WERI-Rb-1 (cell line): ENCODE measurements around the gene ARHGAP29.

Experiments
- DNase-seq: peaks from one replicate; pipeline ENCODE4 v3.0.0-alpha.2; 2020
- H3K27ac ChIP-seq: fragments of 250-450 bp; sonication (Bioruptor Pico); 2 replicates; pipeline ENCODE4 v1.5.1; 2020; ENCODE audit warnings: mild to moderate bottlenecking, moderate library complexity
- H3K27me3 ChIP-seq: fragments of 250-450 bp; sonication (Bioruptor Pico); 2 replicates; pipeline ENCODE4 v1.5.1; 2021; ENCODE audit warnings: mild to moderate bottlenecking, low read depth, moderate library complexity; ENCODE audit not compliant: insufficient read depth, severe bottlenecking
- H3K36me3 ChIP-seq: fragments of 250-450 bp; sonication (Bioruptor Pico); 2 replicates; pipeline ENCODE4 v1.5.1; 2020; ENCODE audit warnings: mild to moderate bottlenecking, moderate library complexity
- H3K4me3 ChIP-seq: 2 replicates; pipeline ENCODE4 v1.5.1; 2011; ENCODE audit warnings: low read depth, mild to moderate bottlenecking, control low read depth, low read length
- H3K9me3 ChIP-seq: fragments of 250-450 bp; sonication (Bioruptor Pico); 2 replicates; pipeline ENCODE4 v1.5.1; 2021; ENCODE audit warnings: mild to moderate bottlenecking, moderate library complexity; ENCODE audit not compliant: severe bottlenecking
- CTCF ChIP-seq: IDR thresholded peaks from 2 replicates; pipeline ENCODE4 v1.5.1; 2011; ENCODE audit warnings: low read depth, mild to moderate bottlenecking, control low read depth, inconsistent platforms, low read length

ARHGAP29 gene

GRCh38 chr1:94259635-94260289 lies 22.4 kb upstream of the ARHGAP29 start:
- no peak for TF ChIP-seq CTCF
- Histone ChIP-seq H3K36me3 (no peaks in the 10 kb centered on the region), H3K9me3 (no peaks in the 10 kb centered on the region), H3K27ac (no peak overlapping the region), H3K4me3 (no peak overlapping the region), H3K27me3 (no peaks in the 10 kb centered on the region)
- no peak for DNase-seq

- Histone ChIP-seq H3K27me3 (no peaks in the 10 kb centered on the region), H3K27ac (no peak overlapping the region)
These were observed 21.5 kb upstream of the ARHGAP29 start for GRCh38 chr1:94258873-94259331.

GRCh38 chr1:94257444-94257843 lies 20.1 kb upstream of the ARHGAP29 start:
- DNase-seq: no peak
- no peaks in the 10 kb centered on the region for H3K27me3 ChIP-seq
- H3K36me3 ChIP-seq: no peaks in the 10 kb centered on the region
- no peak overlapping the region for H3K4me3 ChIP-seq
- H3K27ac ChIP-seq: no peak overlapping the region
- H3K9me3 ChIP-seq: no peaks in the 10 kb centered on the region
- TF ChIP-seq CTCF: no peak

More at GRCh38 chr1:94258873-94259331, 21.5 kb upstream of the ARHGAP29 start:
- H3K36me3 ChIP-seq: no peaks in the 10 kb centered on the region
- no peak for DNase-seq
- H3K9me3 ChIP-seq: no peaks in the 10 kb centered on the region
- H3K4me3 ChIP-seq: no peak overlapping the region
- no peak for TF ChIP-seq CTCF

GRCh38 chr1:94255476-94255875 lies 18.1 kb upstream of the ARHGAP29 start:
- no peak for DNase-seq

GRCh38 chr1:94254073-94254810 lies 16.9 kb upstream of the ARHGAP29 start:
- Histone ChIP-seq H3K27ac (no peak overlapping the region), H3K27me3 (no peaks in the 10 kb centered on the region)
- no peak for DNase-seq

More at GRCh38 chr1:94255476-94255875, 18.1 kb upstream of the ARHGAP29 start:
- H3K27ac ChIP-seq: no peak overlapping the region
- H3K27me3 ChIP-seq: no peaks in the 10 kb centered on the region
- H3K4me3 ChIP-seq: no peak overlapping the region
- H3K9me3 ChIP-seq: no peaks in the 10 kb centered on the region
- no peaks in the 10 kb centered on the region for H3K36me3 ChIP-seq
- TF ChIP-seq CTCF: no peak

More at GRCh38 chr1:94254073-94254810, 16.9 kb upstream of the ARHGAP29 start:
- no peaks in the 10 kb centered on the region for H3K9me3 ChIP-seq
- no peak overlapping the region for H3K4me3 ChIP-seq
- H3K36me3 ChIP-seq: no peaks in the 10 kb centered on the region
- TF ChIP-seq CTCF: no peak
